Hypothalamus (tissue), 51 donors: ENCODE measurements around the gene RNGTT.
A peak's percentile ranks its signal among the peaks of the same experiment; 100 is the strongest.
"Not testable (repeated sequence)": the region's sequence is repeated elsewhere in the genome, so short reads cannot be mapped to it uniquely, and the experiment has no call there.

Source experiments
- DNase-seq, 51 donors: peaks; one replicate each; lab custom pipeline; 2025; lab: John Stamatoyannopoulos, UW

Gene RNGTT

GRCh38 chr6:88825856-88826255, 137.6 kb downstream of the RNGTT start:
- DNase-seq = no peak

GRCh38 chr6:88823998-88824397, 139.4 kb downstream of the RNGTT start:
- no peak for DNase-seq

DNA sequence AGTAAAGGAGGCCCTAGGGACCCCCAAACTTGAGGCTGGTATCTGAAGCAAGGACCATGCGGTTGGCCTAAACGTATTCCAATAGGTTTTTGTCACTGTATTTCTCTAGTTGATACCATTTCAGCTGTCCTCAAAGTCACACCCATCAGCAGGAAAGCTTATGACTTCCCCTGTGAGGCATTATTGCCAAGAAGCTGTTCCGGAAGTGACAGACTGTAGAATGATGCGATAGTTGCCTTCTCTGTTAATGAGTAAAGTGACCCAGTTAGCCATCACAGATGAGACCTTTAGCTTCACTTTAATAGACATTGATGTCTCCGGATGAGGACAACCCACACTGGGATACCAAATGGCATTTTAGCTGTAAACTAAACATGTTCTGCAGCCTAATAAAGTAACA, 147.9 kb downstream of the RNGTT start:
- no peak for DNase-seq

- no peak for DNase-seq
Measured at GRCh38 chr6:88814909-88815308, 148.5 kb downstream of the RNGTT start.

GRCh38 chr6:88813045-88813444, 150.4 kb downstream of the RNGTT start:
- no peak for DNase-seq

DNA sequence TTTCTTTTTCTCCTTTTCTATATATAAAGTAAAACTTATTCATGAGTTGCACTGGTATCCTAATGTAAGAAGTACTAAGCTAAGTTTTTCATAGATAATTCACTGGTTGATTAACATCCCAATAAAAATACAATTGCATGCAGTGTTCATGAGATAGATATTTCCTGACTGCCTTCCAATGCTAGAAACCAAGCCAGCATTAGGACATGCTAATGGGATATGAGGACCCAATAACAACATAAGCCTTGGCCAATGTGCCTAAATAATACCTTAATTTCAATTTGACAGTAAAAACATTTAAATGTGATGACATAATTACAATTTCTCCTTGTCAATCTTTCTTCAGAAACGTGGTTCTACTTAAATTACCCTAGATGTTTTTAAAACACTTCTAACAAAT, 152.7 kb downstream of the RNGTT start:
- DNase-seq = no peak

GRCh38 chr6:88810089-88810488, 153.3 kb downstream of the RNGTT start:
- DNase-seq = no peak

GRCh38 chr6:88808381-88808780, 155.0 kb downstream of the RNGTT start:
- DNase-seq = no peak

DNA sequence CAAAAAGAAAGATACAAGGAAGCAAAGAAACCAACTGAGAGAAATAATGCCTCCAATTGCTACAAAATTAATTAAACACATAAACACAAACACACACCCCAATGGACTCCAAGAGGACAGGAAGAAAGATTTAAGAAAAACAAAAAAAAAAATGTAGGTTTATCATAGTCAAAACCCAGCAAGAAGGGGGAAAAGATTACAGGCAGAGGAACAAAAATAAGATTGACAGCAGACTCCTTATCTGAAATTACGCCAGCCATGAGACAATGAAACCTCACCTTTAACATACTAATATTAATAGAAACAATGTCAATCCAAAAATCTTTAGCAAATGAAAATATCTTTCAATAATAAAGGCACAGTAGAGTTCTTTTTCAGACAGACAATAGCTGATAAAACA, 155.8 kb downstream of the RNGTT start:
- DNase-seq = no peak

DNA sequence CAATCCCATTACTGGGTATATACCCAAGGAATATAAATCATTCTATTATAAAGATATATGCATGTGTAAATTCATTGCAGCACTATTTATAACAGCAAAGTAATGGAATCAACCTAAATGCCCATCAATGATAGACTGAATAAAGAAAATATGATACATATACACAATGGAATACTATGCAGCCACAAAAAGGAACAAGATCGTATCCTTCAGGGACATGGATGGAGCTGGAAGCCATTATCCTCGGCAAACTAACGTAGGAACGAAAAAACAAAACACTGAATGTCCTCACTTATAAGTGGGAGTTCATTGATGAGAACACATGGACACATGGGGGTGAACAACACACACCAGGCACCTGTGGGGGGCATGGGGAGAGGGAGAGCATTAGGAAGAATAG, 156.7 kb downstream of the RNGTT start:
- no peak for DNase-seq

- no peak for DNase-seq
Measured at GRCh38 chr6:88804701-88805100, 158.7 kb downstream of the RNGTT start.

DNA sequence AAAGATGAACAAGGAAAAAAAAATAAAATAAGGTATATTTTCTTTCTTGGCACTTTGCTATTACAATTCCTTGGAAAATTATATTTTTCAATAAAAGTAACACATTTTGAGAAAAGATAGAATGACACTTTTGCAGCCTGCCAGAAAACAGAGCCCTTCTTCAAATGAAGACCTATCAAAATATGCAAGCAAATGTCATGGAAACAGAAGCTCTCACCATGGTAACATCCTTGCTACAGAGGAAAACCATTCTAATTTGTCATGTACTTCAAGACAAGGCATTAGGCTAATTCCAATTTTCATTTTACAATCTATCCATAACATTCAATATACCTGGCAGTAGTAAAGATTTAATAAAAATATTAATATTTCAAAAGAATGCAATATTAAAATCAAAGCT, 177.9 kb downstream of the RNGTT start:
- no peak for DNase-seq

- DNase-seq = peak in 23 of 51 donors; percentile 0 to 49 (median 4)
Measured at GRCh38 chr6:88780714-88781389, 182.6 kb downstream of the RNGTT start.

GRCh38 chr6:88775866-88776571, 187.4 kb downstream of the RNGTT start:
- DNase-seq = no peak

- not testable (repeated sequence) for DNase-seq
Measured at GRCh38 chr6:88768114-88768513, 195.3 kb downstream of the RNGTT start.

GRCh38 chr6:88764081-88764480, 199.3 kb downstream of the RNGTT start:
- no peak for DNase-seq

DNA sequence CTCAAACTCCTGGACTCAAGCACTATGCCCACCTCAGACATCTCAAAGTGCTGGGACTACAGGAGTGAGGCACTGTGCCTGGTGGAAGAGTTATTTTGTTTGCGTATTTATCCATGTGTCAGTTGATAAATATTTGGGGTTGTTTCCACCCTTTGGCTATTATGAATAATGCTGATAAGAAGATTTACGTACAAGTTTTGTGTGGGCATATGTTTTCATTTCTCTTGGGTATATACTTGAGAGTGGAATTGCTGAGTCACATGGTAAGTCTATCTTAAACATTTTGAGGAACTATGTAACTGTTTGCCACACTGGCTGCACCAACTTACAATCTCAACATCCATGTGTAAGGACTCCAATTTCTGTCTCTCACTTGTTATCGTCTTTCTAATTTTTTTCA, 200.3 kb downstream of the RNGTT start:
- DNase-seq = no peak

DNA sequence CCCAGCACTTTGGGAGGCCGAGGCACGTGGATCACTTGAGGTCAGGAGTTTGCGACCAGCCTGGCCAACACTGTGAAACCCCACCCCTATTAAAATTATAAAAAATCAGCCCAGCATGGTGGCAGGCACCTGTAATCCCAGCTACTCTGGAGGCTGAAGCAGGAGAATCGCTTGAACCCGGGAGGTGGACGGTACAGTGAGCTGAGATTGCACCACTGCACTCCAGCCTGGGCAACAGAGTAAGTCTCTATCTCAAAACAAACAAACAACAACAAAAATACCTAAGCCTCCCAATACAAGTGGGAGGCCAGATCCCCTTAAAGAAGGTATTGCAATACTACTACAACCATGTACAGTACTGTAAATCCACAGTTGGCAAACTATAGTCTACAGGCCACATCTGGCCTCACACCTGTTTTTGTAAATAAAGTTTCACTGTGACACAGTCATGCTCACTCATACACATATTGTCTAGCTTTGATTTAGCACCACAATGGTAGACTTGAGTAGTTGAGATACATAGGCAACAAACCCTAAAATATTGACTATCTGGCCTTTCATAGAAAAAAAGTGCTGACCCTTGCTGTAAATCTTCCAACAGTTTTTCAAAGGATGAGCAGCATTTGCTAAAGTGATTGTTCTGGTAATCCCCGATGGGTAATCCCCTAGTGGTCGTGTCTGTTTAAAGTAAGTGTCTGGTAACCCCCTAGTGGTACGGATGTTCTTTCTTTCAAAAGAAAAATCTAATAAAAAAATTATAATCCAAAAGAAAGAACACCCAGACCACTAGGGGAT, 202.0 kb downstream of the RNGTT start:
- no peak for DNase-seq

- no peak for DNase-seq
Measured at GRCh38 chr6:88760091-88760490, 203.3 kb downstream of the RNGTT start.

- DNase-seq = no peak
Measured at GRCh38 chr6:88750936-88751335, 212.5 kb downstream of the RNGTT start.

- DNase-seq = no peak
Measured at GRCh38 chr6:88749849-88750248, 213.6 kb downstream of the RNGTT start.

- DNase-seq = no peak
Measured at GRCh38 chr6:88748141-88748540, 215.3 kb downstream of the RNGTT start.
